OCI-LY1 (cell line): ENCODE data around the gene SMAD4.

Source experiments
- H2AFZ ChIP-seq: fragments of 200-600 bp; sonication (generic), shearing (Covaris generic); 2 replicates; pipeline ENCODE4 v1.6.0; 2014; ENCODE audit warnings: antibody characterized with exemption, mild to moderate bottlenecking, low read length
- H3F3A ChIP-seq: fragments of 200-600 bp; sonication (generic), shearing (Covaris generic); 2 replicates; pipeline ENCODE4 v1.6.0; 2014; ENCODE audit warnings: mild to moderate bottlenecking, antibody characterized with exemption, low read length, moderate library complexity; ENCODE audit not compliant: insufficient read depth
- H3K27ac ChIP-seq: fragments of 200-600 bp; sonication (generic); 2 replicates; pipeline ENCODE4 v1.5.1; 2014; ENCODE audit warnings: low read length, mixed run types, mild to moderate bottlenecking, low read depth; ENCODE audit not compliant: poor library complexity, severe bottlenecking
- H3K27me3 ChIP-seq: fragments of 200-600 bp; sonication (generic); 2 replicates; pipeline ENCODE4 v1.6.0; 2014; ENCODE audit warnings: antibody characterized with exemption, mild to moderate bottlenecking, low read length, moderate library complexity; ENCODE audit not compliant: insufficient read depth
- H3K36me3 ChIP-seq: fragments of 200-600 bp; sonication (generic); 2 replicates; pipeline ENCODE4 v1.6.1; 2014; ENCODE audit warnings: mild to moderate bottlenecking, antibody characterized with exemption, low read length, moderate library complexity, mixed read lengths; ENCODE audit not compliant: insufficient read depth
- H3K4me1 ChIP-seq: fragments of 200-600 bp; sonication (generic); 2 replicates; pipeline ENCODE4 v1.5.1; 2014; ENCODE audit warnings: mild to moderate bottlenecking, low read length, moderate library complexity; ENCODE audit not compliant: insufficient read depth, severe bottlenecking
- H3K4me2 ChIP-seq: fragments of 200-600 bp; sonication (generic), shearing (Covaris generic); 2 replicates; pipeline ENCODE4 v1.6.1; 2014; ENCODE audit warnings: low read length
- H3K4me3 ChIP-seq: fragments of 200-600 bp; sonication (generic); 2 replicates; pipeline ENCODE4 v1.5.1; 2014; ENCODE audit warnings: low read length, low read depth, mild to moderate bottlenecking, mixed read lengths; ENCODE audit not compliant: poor library complexity, severe bottlenecking
- H3K79me2 ChIP-seq: fragments of 200-600 bp; shearing (Covaris generic); 2 replicates; pipeline ENCODE4 v1.6.1; 2016; ENCODE audit warnings: mixed run types, low read length, mixed read lengths; ENCODE audit not compliant: insufficient read depth
- H3K9ac ChIP-seq: fragments of 200-600 bp; sonication (generic), shearing (Covaris generic); 2 replicates; pipeline ENCODE4 v1.6.1; 2014; ENCODE audit warnings: mild to moderate bottlenecking, low read length, mixed read lengths
- H3K9me2 ChIP-seq: fragments of 200-600 bp; sonication (generic), shearing (Covaris generic); 2 replicates; pipeline ENCODE4 v1.6.1; 2014; ENCODE audit warnings: low read depth, mild to moderate bottlenecking, low read length, mixed read lengths
- H3K9me3 ChIP-seq: fragments of 200-600 bp; shearing (Covaris generic); 2 replicates; pipeline ENCODE4 v1.6.1; 2014; ENCODE audit warnings: low read length, mixed read lengths
- H4K20me1 ChIP-seq: fragments of 200-600 bp; sonication (generic), shearing (Covaris generic); 2 replicates; pipeline ENCODE4 v1.6.0; 2016; ENCODE audit warnings: mild to moderate bottlenecking, low read length; ENCODE audit not compliant: insufficient read depth
- CTCF ChIP-seq: fragments of 200-600 bp; sonication (generic), shearing (Covaris generic); IDR thresholded peaks from 2 replicates; pipeline ENCODE4 v1.5.1; 2017; ENCODE audit warnings: mild to moderate bottlenecking, antibody characterized with exemption, low read length, moderate library complexity, mixed read lengths
- EZH2 ChIP-seq: fragments of 200-600 bp; sonication (generic), shearing (Covaris generic); IDR thresholded peaks from 2 replicates; pipeline ENCODE4 v1.8.0; 2017; ENCODE audit warnings: borderline replicate concordance, mixed run types, mild to moderate bottlenecking, antibody characterized with exemption, low read length, moderate library complexity, mixed read lengths

The SMAD4 gene

GRCh38 chr18:51021226-51021965, 8.6 kb upstream of the SMAD4 start:
- Histone ChIP-seq H3K4me1 (no peaks in the 10 kb centered on the region), H3K36me3 (peaks cover 17% of the 10 kb centered on the region), H3K27ac (no peak overlapping the region), H3K27me3 (no peaks in the 10 kb centered on the region), H3F3A (no peaks in the 10 kb centered on the region), H3K9ac (no peak overlapping the region), H3K9me2 (no peaks in the 10 kb centered on the region), H4K20me1 (no peaks in the 10 kb centered on the region), H2AFZ (no peak overlapping the region), H3K79me2 (no peaks in the 10 kb centered on the region), H3K4me3 (no peak overlapping the region), H3K4me2 (no peak overlapping the region), H3K9me3 (no peaks in the 10 kb centered on the region)
- TF ChIP-seq CTCF (no peak), EZH2 (no peak)

GRCh38 chr18:51025512-51025911, 4.5 kb upstream of the SMAD4 start:
- no peak overlapping the region for H3K4me3 ChIP-seq
- H3K36me3 ChIP-seq, result peaks cover 22% of the 10 kb centered on the region
- H3K9ac ChIP-seq, result no peak overlapping the region
- no peak for TF ChIP-seq CTCF
- no peak for TF ChIP-seq EZH2
- H3K4me1 ChIP-seq, result peaks cover 15% of the 10 kb centered on the region
- no peak overlapping the region for H2AFZ ChIP-seq
- no peaks in the 10 kb centered on the region for H4K20me1 ChIP-seq
- no peaks in the 10 kb centered on the region for H3F3A ChIP-seq
- no peak overlapping the region for H3K27ac ChIP-seq
- no peaks in the 10 kb centered on the region for H3K9me2 ChIP-seq
- H3K4me2 ChIP-seq, result no peak overlapping the region
- no peaks in the 10 kb centered on the region; the same call in 1 of the 2 replicates for H3K79me2 ChIP-seq
- H3K9me3 ChIP-seq, result no peaks in the 10 kb centered on the region
- H3K27me3 ChIP-seq, result no peaks in the 10 kb centered on the region

- Histone ChIP-seq H3K27ac (peak overlapping the region; percentile 6), H3K9me2 (no peaks in the 10 kb centered on the region), H3F3A (no peaks in the 10 kb centered on the region), H3K4me3 (peak overlapping the region; percentile 73), H3K9me3 (no peaks in the 10 kb centered on the region), H4K20me1 (no peaks in the 10 kb centered on the region), H3K9ac (peak overlapping the region; percentile 72; the same call in 1 of the 2 replicates), H3K36me3 (peaks cover 25% of the 10 kb centered on the region), H2AFZ (no peak overlapping the region), H3K27me3 (no peaks in the 10 kb centered on the region), H3K4me2 (peak overlapping the region; percentile 73), H3K79me2 (peaks cover 27% of the 10 kb centered on the region), H3K4me1 (peaks cover 34% of the 10 kb centered on the region)
- TF ChIP-seq EZH2 (no peak), CTCF (peak; percentile 54; the same call in 1 of the 2 replicates)
These were observed 1.7 kb upstream of the SMAD4 start for GRCh38 chr18:51028201-51028805.
